Measurements from ENCODE around the gene IL11. TPM values are rescaled to one million over a fixed set of nuclear protein-coding genes. Genes with fewer than 3 reads are reported as not detected.

The IL11 gene
- total RNA-seq, 1 experiment from 2014 or later = 3.9 TPM

DNA sequence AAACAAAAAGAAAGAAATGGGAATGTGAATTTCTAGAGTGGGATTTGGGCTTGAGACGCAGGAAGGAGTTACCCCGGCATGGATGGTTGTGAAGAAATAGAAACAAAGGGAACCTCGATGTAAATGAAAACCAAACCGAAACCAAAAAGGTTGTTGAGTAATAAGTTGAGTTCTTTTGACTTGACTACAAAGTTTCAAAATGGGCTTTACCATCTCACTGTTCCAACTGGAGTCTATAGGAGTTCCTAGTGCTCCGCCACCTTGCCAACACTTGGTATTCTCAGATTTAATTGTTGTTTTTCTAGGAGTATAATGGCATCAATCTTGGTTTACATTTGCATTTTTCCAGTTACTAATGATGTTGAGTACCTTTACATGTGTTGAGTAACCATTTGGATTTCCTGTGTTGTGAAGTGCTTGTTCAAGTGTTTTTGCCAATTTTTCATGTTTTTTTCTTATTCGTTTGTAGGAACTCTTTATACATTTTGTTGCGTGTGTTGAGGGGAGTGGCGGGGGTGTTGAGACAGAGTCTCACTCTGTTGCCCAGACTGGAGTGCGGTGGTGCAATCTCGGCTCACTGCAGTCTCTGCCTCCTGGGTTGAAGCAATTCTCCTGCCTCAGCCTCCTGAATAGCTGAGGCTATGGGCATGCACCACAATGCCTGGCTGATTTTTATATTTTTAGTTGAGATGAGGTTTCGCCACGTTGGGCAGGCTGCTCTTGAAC, 28.1 kb upstream of the IL11 start:
- Histone ChIP-seq H4K20me1 (ENCODE audit: control insufficient read depth, insufficient read depth, insufficient read length) (no peaks in the 10 kb centered on the region), H3T11ph (ENCODE audit: low read length) (no peak overlapping the region), H3K27me3 (ENCODE audit: insufficient read depth, low read length) (no peaks in the 10 kb centered on the region), H3K23me2 (ENCODE audit: insufficient read length, low read depth, low read length, poor library complexity, severe bottlenecking) (no peaks in the 10 kb centered on the region), H2AFZ (ENCODE audit: low read length) (no peak overlapping the region), H3K4me1 (ENCODE audit: insufficient read depth, low read length) (no peaks in the 10 kb centered on the region; the same call in 1 of the 2 replicates), H3K14ac (ENCODE audit: insufficient read depth, low read length) (no peak overlapping the region), H3K9ac (ENCODE audit: extremely low read depth, insufficient read length, low read length) (no peak overlapping the region), H3K56ac (ENCODE audit: insufficient read length, low read depth, low read length) (no peak overlapping the region), H2BK5ac (ENCODE audit: insufficient read length, low read length) (no peak overlapping the region), H3K4ac (ENCODE audit: low read depth, low read length) (no peak overlapping the region), H2BK20ac (ENCODE audit: low read depth, low read length, poor library complexity, severe bottlenecking) (no peak overlapping the region), H4K8ac (replicated peaks; ENCODE audit: insufficient read length, low read depth, low read length) (no peak overlapping the region), H3K79me1 (ENCODE audit: insufficient read depth, low read depth, low read length, poor library complexity, severe bottlenecking) (no peaks in the 10 kb centered on the region), H3K23ac (ENCODE audit: insufficient read length, low read depth, low read length) (no peak overlapping the region), H4K91ac (ENCODE audit: insufficient read length, low read depth, low read length) (no peak overlapping the region), H3K18ac (ENCODE audit: insufficient read length, low read depth, low read length) (no peak overlapping the region), H2BK15ac (ENCODE audit: low read depth, low read length) (no peak overlapping the region), H3K9me3 (ENCODE audit: control insufficient read depth, low read depth, low read length) (no peaks in the 10 kb centered on the region), H2BK12ac (ENCODE audit: insufficient read length, low read depth, low read length) (no peak overlapping the region), H2BK120ac (ENCODE audit: low read depth, low read length, poor library complexity, severe bottlenecking) (no peak overlapping the region), H3K4me2 (ENCODE audit: insufficient read depth, insufficient read length, low read length) (no peak overlapping the region), H3K27ac (ENCODE audit: insufficient read length, low read depth, low read length) (no peak overlapping the region), H4K5ac (ENCODE audit: insufficient read length, low read depth, low read length) (no peak overlapping the region), H3K79me2 (ENCODE audit: insufficient read depth, low read length) (no peaks in the 10 kb centered on the region), H2AK5ac (ENCODE audit: insufficient read length, low read length) (no peak overlapping the region)
- Mint-ChIP-seq H3K4me1 (peaks cover 9 to 22% of the 10 kb centered on the region in 2 experiments), H3K9me3 (no peaks in the 10 kb centered on the region), H3K27ac (peak overlapping the region in 1 of 3 experiments; percentile 96; a peak in 1 of 7 replicates), H3K27me3 (ENCODE audit: low read depth) (peaks cover 8% of the 10 kb centered on the region), H3K36me3 (ENCODE audit: insufficient read depth in 1 of 3, low read depth in 3 of 3) (peaks cover 21 to 29% (median 25%) of the 10 kb centered on the region in 3 experiments; a peak in 6 of 7 replicates), H3K4me3 (peak overlapping the region in 1 of 2 experiments; percentile 45; a peak in 1 of 5 replicates)
- TF ChIP-seq, protein P1, sequence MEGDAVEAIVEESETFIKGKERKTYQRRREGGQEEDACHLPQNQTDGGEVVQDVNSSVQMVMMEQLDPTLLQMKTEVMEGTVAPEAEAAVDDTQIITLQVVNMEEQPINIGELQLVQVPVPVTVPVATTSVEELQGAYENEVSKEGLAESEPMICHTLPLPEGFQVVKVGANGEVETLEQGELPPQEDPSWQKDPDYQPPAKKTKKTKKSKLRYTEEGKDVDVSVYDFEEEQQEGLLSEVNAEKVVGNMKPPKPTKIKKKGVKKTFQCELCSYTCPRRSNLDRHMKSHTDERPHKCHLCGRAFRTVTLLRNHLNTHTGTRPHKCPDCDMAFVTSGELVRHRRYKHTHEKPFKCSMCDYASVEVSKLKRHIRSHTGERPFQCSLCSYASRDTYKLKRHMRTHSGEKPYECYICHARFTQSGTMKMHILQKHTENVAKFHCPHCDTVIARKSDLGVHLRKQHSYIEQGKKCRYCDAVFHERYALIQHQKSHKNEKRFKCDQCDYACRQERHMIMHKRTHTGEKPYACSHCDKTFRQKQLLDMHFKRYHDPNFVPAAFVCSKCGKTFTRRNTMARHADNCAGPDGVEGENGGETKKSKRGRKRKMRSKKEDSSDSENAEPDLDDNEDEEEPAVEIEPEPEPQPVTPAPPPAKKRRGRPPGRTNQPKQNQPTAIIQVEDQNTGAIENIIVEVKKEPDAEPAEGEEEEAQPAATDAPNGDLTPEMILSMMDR (conservative IDR thresholded peaks at IDR 0.05) = no peak
- no CpG with 5 or more reads among the region's 12 CpGs for WGBS (ENCODE audit: extremely low coverage, insufficient read length, low lambda C conversion rate)
- no peak for DNase-seq

All from H9 (cell line).